ENCODE results near the gene RAPGEF5.

- TF ChIP-seq CTCF (IDR thresholded peaks at IDR 0.05) (no peak), POLR2A (IDR thresholded peaks at IDR 0.05) (no peak)
Observed at GRCh38 chr7:22195397-22196172, 161.4 kb downstream of the RAPGEF5 start.
